ENCODE data around the gene CLSTN1.

- TF ChIP-seq PATZ1 (CRISPR knock-in tag; IDR thresholded peaks at IDR 0.05; ENCODE audit: borderline replicate concordance) (no peak), CSDC2 (CRISPR knock-in tag; IDR thresholded peaks at IDR 0.05) (no peak), ZFP3 (CRISPR knock-in tag; IDR thresholded peaks at IDR 0.05) (no peak), ZFP30 (CRISPR knock-in tag; IDR thresholded peaks at IDR 0.05) (no peak), ZC3H10 (CRISPR knock-in tag; IDR thresholded peaks at IDR 0.05) (no peak), GLIS3 (CRISPR knock-in tag; IDR thresholded peaks at IDR 0.05) (no peak), SNAI2 (CRISPR knock-in tag; IDR thresholded peaks at IDR 0.05) (no peak), TCF4 (CRISPR knock-in tag; IDR thresholded peaks at IDR 0.05; ENCODE audit: borderline replicate concordance) (no peak), TOX (CRISPR knock-in tag; IDR thresholded peaks at IDR 0.05; ENCODE audit: borderline replicate concordance) (no peak), ZNF565 (CRISPR knock-in tag; conservative IDR thresholded peaks at IDR 0.05; ENCODE audit: low read depth) (no peak), TSHZ2 (CRISPR knock-in tag; IDR thresholded peaks at IDR 0.05) (no peak), CREB5 (CRISPR knock-in tag; IDR thresholded peaks at IDR 0.05; ENCODE audit: low read depth) (no peak)
Observed at GRCh38 chr1:9770298-9770697, 53.5 kb downstream of the CLSTN1 start.
